Measurements from ENCODE around the gene HMGXB3.

The HMGXB3 gene

GRCh38 chr5:149982505-149982904 is 18.0 kb upstream of the HMGXB3 start:
- no peak for DNase-seq

GRCh38 chr5:149988126-149988525 is 12.4 kb upstream of the HMGXB3 start:
- no peak for DNase-seq

- DNase-seq = peak; percentile 72
These were observed 9.8 kb upstream of the HMGXB3 start for GRCh38 chr5:149990518-149991376.

GRCh38 chr5:149993471-149993870 is 7.1 kb upstream of the HMGXB3 start:
- DNase-seq = no peak

- DNase-seq = no peak
These were observed 4.9 kb upstream of the HMGXB3 start for GRCh38 chr5:149995385-149996204.

- no peak for DNase-seq
These were observed 4.2 kb upstream of the HMGXB3 start for GRCh38 chr5:149996205-149996890.

GRCh38 chr5:149998281-149998680 is 2.3 kb upstream of the HMGXB3 start:
- no peak for DNase-seq

- DNase-seq = no peak
These were observed 1.2 kb upstream of the HMGXB3 start for GRCh38 chr5:149999359-149999758.

GRCh38 chr5:149999866-150000255 is 678 bp upstream of the HMGXB3 start:
- DNase-seq = no peak

GRCh38 chr5:150000990-150001659 is 586 bp downstream of the HMGXB3 start:
- no peak for DNase-seq

- peak; percentile 76 for DNase-seq
These were observed 1.3 kb downstream of the HMGXB3 start for GRCh38 chr5:150001660-150002486.

- DNase-seq = no peak
These were observed 5.8 kb downstream of the HMGXB3 start for GRCh38 chr5:150006318-150006717.

- no peak for DNase-seq
These were observed 6.5 kb downstream of the HMGXB3 start for GRCh38 chr5:150007050-150007449.

GRCh38 chr5:150009671-150010387 is 9.3 kb downstream of the HMGXB3 start:
- no peak for DNase-seq

GRCh38 chr5:150013931-150014330 is 13.4 kb downstream of the HMGXB3 start:
- no peak for DNase-seq

- DNase-seq = no peak
These were observed 13.9 kb downstream of the HMGXB3 start for GRCh38 chr5:150014456-150014855.

- no peak for DNase-seq
These were observed 14.9 kb downstream of the HMGXB3 start for GRCh38 chr5:150015415-150015814.

GRCh38 chr5:150016537-150016936 is 16.0 kb downstream of the HMGXB3 start:
- DNase-seq = no peak

GRCh38 chr5:150017226-150018005 is 16.9 kb downstream of the HMGXB3 start:
- DNase-seq = peak; percentile 53

- no peak for DNase-seq
These were observed 19.7 kb downstream of the HMGXB3 start for GRCh38 chr5:150020249-150020648.
